ENCODE results near the gene M6PR.
A peak's percentile ranks its signal among the peaks of the same experiment; 100 is the strongest.
"Not testable (repeated sequence)": the region's sequence is repeated elsewhere in the genome, so short reads cannot be mapped to it uniquely, and the experiment has no call there.

Gene M6PR

GRCh38 chr12:8941691-8942478 is 7.6 kb downstream of the M6PR start:
- TF ChIP-seq ZNF274 (IDR thresholded peaks at IDR 0.05; ENCODE audit: low read depth, low read length) = no peak
- H3K4me3 ChIP-seq (ENCODE audit: low read length) = no peak overlapping the region

GRCh38 chr12:8937842-8938442 is 11.5 kb downstream of the M6PR start:
- H3K4me3 ChIP-seq (ENCODE audit: low read length) = not testable (repeated sequence)

GRCh38 chr12:8936735-8937134 is 12.7 kb downstream of the M6PR start:
- TF ChIP-seq ZNF274 (IDR thresholded peaks at IDR 0.05; ENCODE audit: low read depth, low read length) = no peak
- H3K4me3 ChIP-seq (ENCODE audit: low read length) = no peak overlapping the region

- H3K4me3 ChIP-seq (ENCODE audit: low read length) = not testable (repeated sequence)
These were observed 15.4 kb downstream of the M6PR start for GRCh38 chr12:8934080-8934479.

GRCh38 chr12:8932464-8932863 is 17.0 kb downstream of the M6PR start:
- H3K4me3 ChIP-seq (ENCODE audit: low read length) = not testable (repeated sequence)

GRCh38 chr12:8930655-8931323 is 18.7 kb downstream of the M6PR start:
- H3K4me3 ChIP-seq (ENCODE audit: low read length) = not testable (repeated sequence)

- no peak overlapping the region for H3K4me3 ChIP-seq (ENCODE audit: low read length)
- no peak for TF ChIP-seq ZNF274 (IDR thresholded peaks at IDR 0.05; ENCODE audit: low read depth, low read length)
These were observed 26.9 kb downstream of the M6PR start for GRCh38 chr12:8922544-8922943.

GRCh38 chr12:8919643-8920042 is 29.8 kb downstream of the M6PR start:
- not testable (repeated sequence) for H3K4me3 ChIP-seq (ENCODE audit: low read length)

- no peak for TF ChIP-seq ZNF274 (IDR thresholded peaks at IDR 0.05; ENCODE audit: low read depth, low read length)
- no peak overlapping the region for H3K4me3 ChIP-seq (ENCODE audit: low read length)
These were observed 31.7 kb downstream of the M6PR start for GRCh38 chr12:8917751-8918150.

GRCh38 chr12:8917031-8917430 is 32.4 kb downstream of the M6PR start:
- no peak overlapping the region for H3K4me3 ChIP-seq (ENCODE audit: low read length)
- TF ChIP-seq ZNF274 (IDR thresholded peaks at IDR 0.05; ENCODE audit: low read depth, low read length) = no peak

- no peak for TF ChIP-seq ZNF274 (IDR thresholded peaks at IDR 0.05; ENCODE audit: low read depth, low read length)
- H3K4me3 ChIP-seq (ENCODE audit: low read length) = no peak overlapping the region
These were observed 33.3 kb downstream of the M6PR start for GRCh38 chr12:8916154-8916553.

- TF ChIP-seq ZNF274 (IDR thresholded peaks at IDR 0.05; ENCODE audit: low read depth, low read length) = no peak
- peak overlapping the region; percentile 71 for H3K4me3 ChIP-seq (ENCODE audit: low read length)
These were observed 34.5 kb downstream of the M6PR start for GRCh38 chr12:8914716-8915526.

- peak within 1 kb of the TSS; percentile 71 for H3K4me3 ChIP-seq (ENCODE audit: low read length)
These were observed 35.3 kb downstream of the M6PR start, which contains the start of gene PHC1 for GRCh38 chr12:8914033-8914715. Gene PHC1 (plus strand): TSS chr12:8914509. CDS start chr12:8917678, 3,169 bp downstream.

- peak overlapping the region; percentile 64 for H3K4me3 ChIP-seq (ENCODE audit: low read length)
- TF ChIP-seq ZNF274 (IDR thresholded peaks at IDR 0.05; ENCODE audit: low read depth, low read length) = no peak
These were observed 35.8 kb downstream of the M6PR start for GRCh38 chr12:8913702-8914032.
